HEK293 (cell line): Measurements from ENCODE around the gene PIGB.

Experiments
- CTCF ChIA-PET: fragments of 350-600 bp; formaldehyde crosslinking; extraction: SDS; loops from one replicate; lab custom pipeline; 2021; ENCODE audit warnings: antibody characterized with exemption; lab: Yijun Ruan, JAX
- POLR2A ChIA-PET: fragments of 300-600 bp; formaldehyde crosslinking; extraction: SDS; loops from one replicate; lab custom pipeline; 2020; ENCODE audit warnings: antibody characterized with exemption, inconsistent platforms; lab: Yijun Ruan, JAX
- H3K27ac ChIP-seq: fragments of 200-500 bp; sonication (Bioruptor generic); 2 replicates; pipeline ENCODE4 v1.5.1; 2014; ENCODE audit warnings: low read depth, low read length, control low read depth, inconsistent platforms; ENCODE audit errors: extremely low read depth
- H3K36me3 ChIP-seq, 2 experiments: fragments of 200-500 bp in 1 of 2; sonication (Bioruptor generic) in 1 of 2; 1 replicate in 1 of 2; 2 replicates in 1 of 2; pipeline ENCODE4 v1.5.1; 2014 to 2017; ENCODE audit warnings: inconsistent platforms in 2 of 2, low read length in 2 of 2; ENCODE audit not compliant: control insufficient read depth in 2 of 2, insufficient read depth in 1 of 2
- H3K4me1 ChIP-seq: fragments of 200-500 bp; sonication (Bioruptor generic); 2 replicates; pipeline ENCODE4 v1.5.1; 2014; ENCODE audit warnings: mild to moderate bottlenecking, low read length, inconsistent platforms; ENCODE audit not compliant: control insufficient read depth, insufficient read depth
- H3K4me3 ChIP-seq: 2 replicates; pipeline ENCODE4 v1.5.1; 2011; ENCODE audit warnings: low read depth, mild to moderate bottlenecking, control low read depth, low read length, moderate library complexity
- H3K9me3 ChIP-seq: fragments of 200-500 bp; sonication (Bioruptor generic); 2 replicates; pipeline ENCODE4 v1.5.1; 2014; ENCODE audit warnings: low read depth, low read length, inconsistent platforms; ENCODE audit not compliant: control insufficient read depth, insufficient read depth
- GFI1B ChIP-seq: fragments of 450-650 bp; formaldehyde crosslinking; IDR thresholded peaks from 2 replicates; pipeline ENCODE4 v1.5.1; 2016; ENCODE audit warnings: missing biosample characterization, missing genetic modification characterization
- OVOL3 ChIP-seq: fragments of 450-650 bp; formaldehyde crosslinking; IDR thresholded peaks from 2 replicates; pipeline ENCODE4 v1.5.1; 2016; ENCODE audit warnings: missing biosample characterization, missing genetic modification characterization
- ZNF16 ChIP-seq: fragments of 450-650 bp; formaldehyde crosslinking; IDR thresholded peaks from 2 replicates; pipeline ENCODE4 v1.5.1; 2016; ENCODE audit warnings: low read depth, missing biosample characterization, missing genetic modification characterization
- ZNF23 ChIP-seq: fragments of 450-650 bp; formaldehyde crosslinking; IDR thresholded peaks from 2 replicates; pipeline ENCODE4 v1.5.1; 2016; ENCODE audit warnings: missing biosample characterization, missing genetic modification characterization, borderline replicate concordance
- ZNF48 ChIP-seq: fragments of 450-650 bp; formaldehyde crosslinking; IDR thresholded peaks from 2 replicates; pipeline ENCODE4 v1.5.1; 2016; ENCODE audit warnings: missing biosample characterization, missing genetic modification characterization
- ZNF521 ChIP-seq: fragments of 450-650 bp; formaldehyde crosslinking; IDR thresholded peaks from 2 replicates; pipeline ENCODE4 v1.5.1; 2017; ENCODE audit warnings: missing biosample characterization, mild to moderate bottlenecking, missing genetic modification characterization
- ZNF530 ChIP-seq: fragments of 450-650 bp; formaldehyde crosslinking; IDR thresholded peaks from 2 replicates; pipeline ENCODE4 v1.5.1; 2016; ENCODE audit warnings: low read depth, missing biosample characterization, missing genetic modification characterization
- ZNF561 ChIP-seq: fragments of 450-650 bp; IDR thresholded peaks from 2 replicates; pipeline ENCODE4 v1.5.1; 2018; ENCODE audit warnings: missing biosample characterization, missing genetic modification characterization, borderline replicate concordance
- ZNF624 ChIP-seq: fragments of 450-650 bp; formaldehyde crosslinking; IDR thresholded peaks from 2 replicates; pipeline ENCODE4 v1.5.1; 2017; ENCODE audit warnings: missing biosample characterization, missing genetic modification characterization
- ZNF677 ChIP-seq: fragments of 450-650 bp; IDR thresholded peaks from 2 replicates; pipeline ENCODE4 v1.5.0; 2018; ENCODE audit warnings: missing biosample characterization, mild to moderate bottlenecking, missing genetic modification characterization, moderate library complexity
- ZNF747 ChIP-seq: fragments of 450-650 bp; formaldehyde crosslinking; IDR thresholded peaks from 2 replicates; pipeline ENCODE4 v1.5.1; 2016; ENCODE audit warnings: missing biosample characterization, missing genetic modification characterization
- ZNF776 ChIP-seq: fragments of 450-650 bp; formaldehyde crosslinking; IDR thresholded peaks from 2 replicates; pipeline ENCODE4 v1.5.0; 2017; ENCODE audit warnings: missing biosample characterization, missing genetic modification characterization, borderline replicate concordance
- ZNF777 ChIP-seq: fragments of 450-650 bp; formaldehyde crosslinking; IDR thresholded peaks from 2 replicates; pipeline ENCODE4 v1.5.1; 2017; ENCODE audit warnings: missing biosample characterization, missing genetic modification characterization, borderline replicate concordance
- ZNF791 ChIP-seq: fragments of 450-650 bp; formaldehyde crosslinking; IDR thresholded peaks from 2 replicates; pipeline ENCODE4 v1.5.1; 2016; ENCODE audit warnings: missing biosample characterization, missing genetic modification characterization
- TF ChIP-seq, protein P1 (sequence below): fragments of 450-650 bp; formaldehyde crosslinking; optimal IDR thresholded peaks from 2 replicates; pipeline ENCODE3; 2016; ENCODE audit warnings: missing biosample characterization, mild to moderate bottlenecking, missing genetic modification characterization
- TF ChIP-seq, protein P2 (sequence below): fragments of 450-650 bp; formaldehyde crosslinking; IDR thresholded peaks from 2 replicates; pipeline ENCODE4 v1.5.1; 2017; ENCODE audit warnings: missing biosample characterization, missing genetic modification characterization
- TF ChIP-seq, protein P3 (sequence below): fragments of 450-650 bp; formaldehyde crosslinking; IDR thresholded peaks from 2 replicates; pipeline ENCODE4 v1.5.1; 2016; ENCODE audit warnings: missing biosample characterization, missing genetic modification characterization
- TF ChIP-seq, protein P4 (sequence below): fragments of 450-650 bp; formaldehyde crosslinking; conservative IDR thresholded peaks from 2 replicates; pipeline ENCODE4 v1.5.1; 2016; ENCODE audit warnings: low read depth, missing biosample characterization, missing genetic modification characterization
- TF ChIP-seq, protein P5 (sequence below): fragments of 450-650 bp; formaldehyde crosslinking; IDR thresholded peaks from 2 replicates; pipeline ENCODE4 v1.5.1; 2017; ENCODE audit warnings: missing biosample characterization, missing genetic modification characterization

The PIGB gene

DNA sequence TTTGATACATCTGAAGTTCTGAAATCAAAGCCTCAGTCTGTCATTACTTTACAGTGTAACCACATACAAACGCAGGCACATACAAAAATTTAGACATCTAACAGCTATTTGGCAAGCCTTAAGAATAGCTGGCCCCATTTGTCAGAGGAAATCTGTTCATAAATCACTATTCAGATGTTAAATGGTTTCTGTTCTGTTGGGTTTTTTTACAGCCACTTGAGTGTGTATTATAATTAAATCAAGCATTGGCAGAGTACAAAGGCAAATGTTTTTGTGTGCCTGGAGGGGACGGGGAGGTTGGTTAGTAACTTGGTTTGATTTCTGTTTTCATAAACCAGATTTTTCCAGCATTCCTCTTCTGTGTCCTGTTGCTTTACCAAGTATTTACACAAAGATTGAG is 24.1 kb downstream of the PIGB start (continued):
- TF ChIP-seq, protein P1, sequence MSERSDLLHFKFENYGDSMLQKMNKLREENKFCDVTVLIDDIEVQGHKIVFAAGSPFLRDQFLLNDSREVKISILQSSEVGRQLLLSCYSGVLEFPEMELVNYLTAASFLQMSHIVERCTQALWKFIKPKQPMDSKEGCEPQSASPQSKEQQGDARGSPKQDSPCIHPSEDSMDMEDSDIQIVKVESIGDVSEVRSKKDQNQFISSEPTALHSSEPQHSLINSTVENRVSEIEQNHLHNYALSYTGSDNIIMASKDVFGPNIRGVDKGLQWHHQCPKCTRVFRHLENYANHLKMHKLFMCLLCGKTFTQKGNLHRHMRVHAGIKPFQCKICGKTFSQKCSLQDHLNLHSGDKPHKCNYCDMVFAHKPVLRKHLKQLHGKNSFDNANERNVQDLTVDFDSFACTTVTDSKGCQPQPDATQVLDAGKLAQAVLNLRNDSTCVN (tag by site-specific recombination): no peak
- TF ChIP-seq ZNF747 (tag by site-specific recombination): no peak
- no peak for TF ChIP-seq ZNF624
- TF ChIP-seq ZNF791 (tag by site-specific recombination): no peak
- no peak for TF ChIP-seq ZNF23
- TF ChIP-seq OVOL3: no peak
- TF ChIP-seq, protein P2, sequence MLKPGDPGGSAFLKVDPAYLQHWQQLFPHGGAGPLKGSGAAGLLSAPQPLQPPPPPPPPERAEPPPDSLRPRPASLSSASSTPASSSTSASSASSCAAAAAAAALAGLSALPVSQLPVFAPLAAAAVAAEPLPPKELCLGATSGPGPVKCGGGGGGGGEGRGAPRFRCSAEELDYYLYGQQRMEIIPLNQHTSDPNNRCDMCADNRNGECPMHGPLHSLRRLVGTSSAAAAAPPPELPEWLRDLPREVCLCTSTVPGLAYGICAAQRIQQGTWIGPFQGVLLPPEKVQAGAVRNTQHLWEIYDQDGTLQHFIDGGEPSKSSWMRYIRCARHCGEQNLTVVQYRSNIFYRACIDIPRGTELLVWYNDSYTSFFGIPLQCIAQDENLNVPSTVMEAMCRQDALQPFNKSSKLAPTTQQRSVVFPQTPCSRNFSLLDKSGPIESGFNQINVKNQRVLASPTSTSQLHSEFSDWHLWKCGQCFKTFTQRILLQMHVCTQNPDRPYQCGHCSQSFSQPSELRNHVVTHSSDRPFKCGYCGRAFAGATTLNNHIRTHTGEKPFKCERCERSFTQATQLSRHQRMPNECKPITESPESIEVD: peak; percentile 91
- no peak for TF ChIP-seq ZNF521 (tag by site-specific recombination)
- TF ChIP-seq ZNF16 (tag by site-specific recombination): no peak
- TF ChIP-seq ZNF776: no peak
- TF ChIP-seq, protein P3, sequence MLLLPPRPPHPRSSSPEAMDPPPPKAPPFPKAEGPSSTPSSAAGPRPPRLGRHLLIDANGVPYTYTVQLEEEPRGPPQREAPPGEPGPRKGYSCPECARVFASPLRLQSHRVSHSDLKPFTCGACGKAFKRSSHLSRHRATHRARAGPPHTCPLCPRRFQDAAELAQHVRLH (tag by site-specific recombination): no peak
- no peak for TF ChIP-seq ZNF777 (tag by site-specific recombination)
- no peak for TF ChIP-seq ZNF48 (tag by site-specific recombination)
- peak; percentile 99 for TF ChIP-seq GFI1B (tag by site-specific recombination)
- no peak for TF ChIP-seq ZNF677 (tag by site-specific recombination)

DNA sequence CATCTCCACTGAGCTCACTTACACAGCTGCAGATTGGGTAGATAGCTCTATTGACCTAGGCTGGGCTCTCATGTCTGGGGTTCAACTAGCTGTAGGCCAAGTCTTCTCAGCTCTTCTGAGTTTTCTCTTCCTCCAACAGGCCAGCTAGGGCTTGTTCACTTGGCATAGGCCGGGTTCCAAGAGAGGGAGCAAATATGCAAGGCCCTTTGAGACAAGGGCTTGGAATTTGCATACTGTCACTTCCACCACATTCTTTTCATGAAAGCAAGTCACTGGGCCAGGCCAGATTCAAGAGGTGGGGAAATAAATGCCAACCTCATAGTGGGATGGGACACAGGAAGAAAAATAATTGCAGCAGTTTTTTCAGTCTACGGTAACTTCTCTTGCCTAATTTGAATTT is 25.2 kb downstream of the PIGB start:
- Histone ChIP-seq H3K4me1 (no peaks in the 10 kb centered on the region; the same call in 1 of the 2 replicates), H3K9me3 (no peaks in the 10 kb centered on the region), H3K4me3 (no peak overlapping the region), H3K27ac (no peak overlapping the region), H3K36me3 (no peaks in the 10 kb centered on the region)
- CTCF ChIA-PET: no interaction called here
- POLR2A ChIA-PET: no interaction called here
- TF ChIP-seq, protein P4, sequence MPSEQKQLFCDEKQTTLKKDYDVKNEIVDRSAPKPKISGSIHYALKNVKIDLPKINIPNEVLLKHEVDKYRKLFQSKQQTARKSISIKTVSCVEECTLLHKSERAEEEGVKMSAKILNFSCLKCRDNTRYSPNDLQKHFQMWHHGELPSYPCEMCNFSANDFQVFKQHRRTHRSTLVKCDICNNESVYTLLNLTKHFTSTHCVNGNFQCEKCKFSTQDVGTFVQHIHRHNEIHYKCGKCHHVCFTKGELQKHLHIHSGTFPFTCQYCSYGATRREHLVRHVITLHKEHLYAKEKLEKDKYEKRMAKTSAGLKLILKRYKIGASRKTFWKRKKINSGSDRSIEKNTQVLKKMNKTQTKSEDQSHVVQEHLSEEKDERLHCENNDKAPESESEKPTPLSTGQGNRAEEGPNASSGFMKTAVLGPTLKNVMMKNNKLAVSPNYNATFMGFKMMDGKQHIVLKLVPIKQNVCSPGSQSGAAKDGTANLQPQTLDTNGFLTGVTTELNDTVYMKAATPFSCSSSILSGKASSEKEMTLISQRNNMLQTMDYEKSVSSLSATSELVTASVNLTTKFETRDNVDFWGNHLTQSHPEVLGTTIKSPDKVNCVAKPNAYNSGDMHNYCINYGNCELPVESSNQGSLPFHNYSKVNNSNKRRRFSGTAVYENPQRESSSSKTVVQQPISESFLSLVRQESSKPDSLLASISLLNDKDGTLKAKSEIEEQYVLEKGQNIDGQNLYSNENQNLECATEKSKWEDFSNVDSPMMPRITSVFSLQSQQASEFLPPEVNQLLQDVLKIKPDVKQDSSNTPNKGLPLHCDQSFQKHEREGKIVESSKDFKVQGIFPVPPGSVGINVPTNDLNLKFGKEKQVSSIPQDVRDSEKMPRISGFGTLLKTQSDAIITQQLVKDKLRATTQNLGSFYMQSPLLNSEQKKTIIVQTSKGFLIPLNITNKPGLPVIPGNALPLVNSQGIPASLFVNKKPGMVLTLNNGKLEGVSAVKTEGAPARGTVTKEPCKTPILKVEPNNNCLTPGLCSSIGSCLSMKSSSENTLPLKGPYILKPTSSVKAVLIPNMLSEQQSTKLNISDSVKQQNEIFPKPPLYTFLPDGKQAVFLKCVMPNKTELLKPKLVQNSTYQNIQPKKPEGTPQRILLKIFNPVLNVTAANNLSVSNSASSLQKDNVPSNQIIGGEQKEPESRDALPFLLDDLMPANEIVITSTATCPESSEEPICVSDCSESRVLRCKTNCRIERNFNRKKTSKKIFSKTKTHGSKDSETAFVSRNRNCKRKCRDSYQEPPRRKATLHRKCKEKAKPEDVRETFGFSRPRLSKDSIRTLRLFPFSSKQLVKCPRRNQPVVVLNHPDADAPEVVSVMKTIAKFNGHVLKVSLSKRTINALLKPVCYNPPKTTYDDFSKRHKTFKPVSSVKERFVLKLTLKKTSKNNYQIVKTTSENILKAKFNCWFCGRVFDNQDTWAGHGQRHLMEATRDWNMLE (tag by site-specific recombination): no peak
- no peak for TF ChIP-seq ZNF530
- TF ChIP-seq, protein P5, sequence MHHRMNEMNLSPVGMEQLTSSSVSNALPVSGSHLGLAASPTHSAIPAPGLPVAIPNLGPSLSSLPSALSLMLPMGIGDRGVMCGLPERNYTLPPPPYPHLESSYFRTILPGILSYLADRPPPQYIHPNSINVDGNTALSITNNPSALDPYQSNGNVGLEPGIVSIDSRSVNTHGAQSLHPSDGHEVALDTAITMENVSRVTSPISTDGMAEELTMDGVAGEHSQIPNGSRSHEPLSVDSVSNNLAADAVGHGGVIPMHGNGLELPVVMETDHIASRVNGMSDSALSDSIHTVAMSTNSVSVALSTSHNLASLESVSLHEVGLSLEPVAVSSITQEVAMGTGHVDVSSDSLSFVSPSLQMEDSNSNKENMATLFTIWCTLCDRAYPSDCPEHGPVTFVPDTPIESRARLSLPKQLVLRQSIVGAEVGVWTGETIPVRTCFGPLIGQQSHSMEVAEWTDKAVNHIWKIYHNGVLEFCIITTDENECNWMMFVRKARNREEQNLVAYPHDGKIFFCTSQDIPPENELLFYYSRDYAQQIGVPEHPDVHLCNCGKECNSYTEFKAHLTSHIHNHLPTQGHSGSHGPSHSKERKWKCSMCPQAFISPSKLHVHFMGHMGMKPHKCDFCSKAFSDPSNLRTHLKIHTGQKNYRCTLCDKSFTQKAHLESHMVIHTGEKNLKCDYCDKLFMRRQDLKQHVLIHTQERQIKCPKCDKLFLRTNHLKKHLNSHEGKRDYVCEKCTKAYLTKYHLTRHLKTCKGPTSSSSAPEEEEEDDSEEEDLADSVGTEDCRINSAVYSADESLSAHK: no peak
- TF ChIP-seq ZNF561: no peak
